Measurements from ENCODE around the gene STAP1.
"Not testable (repeated sequence)": the region's sequence is repeated elsewhere in the genome, so short reads cannot be mapped to it uniquely, and the experiment has no call there.

The STAP1 gene

GRCh38 chr4:67632492-67632891, 74.0 kb downstream of the STAP1 start:
- no peak for DNase-seq

DNA sequence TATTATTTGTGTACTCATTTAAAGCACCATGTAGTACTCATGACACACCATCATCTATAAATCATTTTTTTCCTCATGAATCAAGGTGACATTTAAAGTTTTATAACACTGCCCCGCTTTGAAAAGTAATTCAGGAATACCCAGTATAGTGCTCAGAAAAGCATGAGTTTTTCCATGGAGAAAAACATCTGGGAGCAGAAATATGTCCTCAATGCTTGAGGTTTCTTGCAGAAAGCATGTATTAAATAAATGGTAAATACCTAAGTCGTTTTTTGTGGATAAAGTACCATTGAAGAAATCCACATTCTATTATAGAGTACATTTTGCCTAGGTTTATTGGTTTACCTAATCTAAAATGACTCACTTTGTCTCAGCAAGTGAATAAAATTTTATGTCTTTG, 76.2 kb downstream of the STAP1 start:
- no peak for DNase-seq

- no peak for DNase-seq
These were observed 76.8 kb downstream of the STAP1 start for GRCh38 chr4:67635331-67635730.

DNA sequence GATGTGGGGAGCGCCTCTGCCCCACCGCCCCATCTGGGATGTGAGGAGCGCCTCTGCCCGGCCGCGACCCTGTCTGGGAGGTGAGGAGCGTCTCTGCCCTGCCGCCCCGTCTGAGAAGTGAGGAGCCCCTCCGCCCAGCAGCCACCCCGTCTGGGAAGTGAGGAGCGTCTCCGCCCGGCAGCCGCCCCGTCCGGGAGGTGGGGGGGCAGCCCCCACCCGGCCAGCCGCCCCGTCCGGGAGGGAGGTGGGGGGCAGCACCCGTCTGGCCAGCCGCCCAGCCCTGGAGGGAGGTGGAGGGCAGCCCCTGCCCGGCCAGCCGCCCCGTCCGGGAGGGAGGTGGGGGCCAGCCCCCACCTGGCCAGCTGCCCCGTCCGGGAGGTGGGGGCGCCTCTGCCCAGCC, 78.5 kb downstream of the STAP1 start:
- not testable (repeated sequence) for DNase-seq

DNA sequence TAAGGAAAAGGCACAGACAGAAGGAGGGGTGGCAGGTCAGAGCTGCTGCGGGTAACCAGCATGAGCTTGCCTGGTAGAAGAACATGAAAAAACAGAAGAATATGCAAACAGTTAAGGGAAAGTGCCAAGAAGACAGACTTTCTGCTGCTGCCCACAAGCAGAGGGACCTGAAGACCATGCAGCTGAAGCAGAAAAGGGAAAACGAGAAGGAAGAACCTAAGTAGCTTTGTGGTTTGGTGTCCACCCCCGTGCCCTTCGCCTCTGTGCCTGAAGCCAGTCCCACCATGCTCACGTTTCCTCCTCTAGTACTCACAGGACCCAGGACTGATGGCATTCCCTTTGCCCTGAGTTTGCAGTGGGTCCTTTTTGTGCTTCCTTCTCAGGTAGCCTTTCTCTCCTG, 79.6 kb downstream of the STAP1 start:
- DNase-seq = no peak

DNA sequence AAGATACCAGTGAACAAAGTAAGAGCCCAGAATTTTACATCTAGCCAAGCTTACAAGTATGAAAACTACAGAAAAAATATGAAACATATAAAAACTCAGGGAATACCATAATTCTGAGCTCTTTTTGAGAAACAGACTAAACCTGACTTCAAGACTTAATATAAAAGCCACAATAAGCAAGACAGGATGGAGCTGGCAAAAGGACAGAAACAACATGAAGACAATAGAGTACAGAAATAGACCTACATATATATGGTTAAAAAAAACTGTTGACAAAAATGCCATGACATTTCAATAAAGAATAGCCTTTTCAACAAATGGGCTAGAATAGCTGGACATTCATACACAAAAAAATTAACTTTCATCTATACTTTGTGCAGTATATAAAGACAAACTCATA, 93.0 kb downstream of the STAP1 start:
- no peak for DNase-seq

Data from GOT3 (cell line).